Neutrophil (primary cell): ENCODE data around the gene A3GALT2.

Experiments used
- H3K27ac ChIP-seq: fragments of 200-600 bp; sonication (generic); 2 replicates; pipeline ENCODE4 v1.5.1; 2016; ENCODE audit warnings: mild to moderate bottlenecking, moderate library complexity
- H3K27me3 ChIP-seq: fragments of 200-600 bp; sonication (generic); 2 replicates; pipeline ENCODE4 v1.6.0; 2016; ENCODE audit warnings: mild to moderate bottlenecking
- H3K36me3 ChIP-seq: fragments of 200-600 bp; sonication (generic); 2 replicates; pipeline ENCODE4 v1.5.1; 2017
- H3K4me1 ChIP-seq, 2 experiments: fragments of 200-600 bp in 1 of 2; sonication (generic) in 1 of 2; 1 replicate in 1 of 2; 2 replicates in 1 of 2; pipeline versions ENCODE4 v1.5.1 to v1.6.1; 2013 to 2016; ENCODE audit warnings: low read depth in 1 of 2, low read length in 1 of 2, mild to moderate bottlenecking in 1 of 2, moderate library complexity in 1 of 2; ENCODE audit not compliant: control insufficient read depth in 1 of 2, insufficient read depth in 1 of 2
- H3K4me3 ChIP-seq, 2 experiments: fragments of 200-600 bp in 1 of 2; sonication (generic) in 1 of 2; 1 replicate in 1 of 2; 2 replicates in 1 of 2; pipeline ENCODE4 v1.5.1; 2013 to 2016; ENCODE audit warnings: low read depth in 1 of 2, low read length in 1 of 2, mild to moderate bottlenecking in 1 of 2, moderate library complexity in 1 of 2
- H3K9me3 ChIP-seq: fragments of 200-600 bp; sonication (generic); 2 replicates; pipeline ENCODE4 v1.5.1; 2016
- TF ChIP-seq, protein P1 (sequence below): fragments of 200-600 bp; sonication (generic); IDR thresholded peaks from 2 replicates; pipeline ENCODE4 v1.5.1; 2016; ENCODE audit warnings: antibody characterized with exemption

A3GALT2 gene

DNA sequence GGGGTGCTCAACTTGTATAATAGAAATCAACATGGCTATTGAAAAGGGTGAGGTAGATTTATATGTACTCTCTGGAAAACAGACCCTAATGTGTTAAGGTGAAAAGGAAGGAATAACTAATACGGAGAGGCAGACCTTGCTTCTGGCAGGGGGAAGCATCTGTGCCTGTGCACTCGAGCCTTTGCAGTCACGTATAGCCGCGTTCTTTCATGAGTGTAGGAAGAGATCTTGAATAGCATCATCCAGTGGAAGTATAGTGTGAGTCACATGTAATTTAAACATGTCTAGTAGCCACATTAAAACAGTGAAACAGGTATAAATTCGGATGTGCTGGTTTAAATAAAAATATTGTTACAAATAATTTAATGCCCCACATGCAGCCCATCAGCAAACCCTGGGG is 3.0 kb downstream of the A3GALT2 start:
- Histone ChIP-seq H3K4me1 (no peaks in the 10 kb centered on the region), H3K27me3 (peaks cover 12% of the 10 kb centered on the region), H3K4me3 (no peak overlapping the region), H3K27ac (no peak overlapping the region), H3K36me3 (peaks cover 22% of the 10 kb centered on the region), H3K9me3 (no peaks in the 10 kb centered on the region)
- TF ChIP-seq, protein P1, sequence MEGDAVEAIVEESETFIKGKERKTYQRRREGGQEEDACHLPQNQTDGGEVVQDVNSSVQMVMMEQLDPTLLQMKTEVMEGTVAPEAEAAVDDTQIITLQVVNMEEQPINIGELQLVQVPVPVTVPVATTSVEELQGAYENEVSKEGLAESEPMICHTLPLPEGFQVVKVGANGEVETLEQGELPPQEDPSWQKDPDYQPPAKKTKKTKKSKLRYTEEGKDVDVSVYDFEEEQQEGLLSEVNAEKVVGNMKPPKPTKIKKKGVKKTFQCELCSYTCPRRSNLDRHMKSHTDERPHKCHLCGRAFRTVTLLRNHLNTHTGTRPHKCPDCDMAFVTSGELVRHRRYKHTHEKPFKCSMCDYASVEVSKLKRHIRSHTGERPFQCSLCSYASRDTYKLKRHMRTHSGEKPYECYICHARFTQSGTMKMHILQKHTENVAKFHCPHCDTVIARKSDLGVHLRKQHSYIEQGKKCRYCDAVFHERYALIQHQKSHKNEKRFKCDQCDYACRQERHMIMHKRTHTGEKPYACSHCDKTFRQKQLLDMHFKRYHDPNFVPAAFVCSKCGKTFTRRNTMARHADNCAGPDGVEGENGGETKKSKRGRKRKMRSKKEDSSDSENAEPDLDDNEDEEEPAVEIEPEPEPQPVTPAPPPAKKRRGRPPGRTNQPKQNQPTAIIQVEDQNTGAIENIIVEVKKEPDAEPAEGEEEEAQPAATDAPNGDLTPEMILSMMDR: no peak

DNA sequence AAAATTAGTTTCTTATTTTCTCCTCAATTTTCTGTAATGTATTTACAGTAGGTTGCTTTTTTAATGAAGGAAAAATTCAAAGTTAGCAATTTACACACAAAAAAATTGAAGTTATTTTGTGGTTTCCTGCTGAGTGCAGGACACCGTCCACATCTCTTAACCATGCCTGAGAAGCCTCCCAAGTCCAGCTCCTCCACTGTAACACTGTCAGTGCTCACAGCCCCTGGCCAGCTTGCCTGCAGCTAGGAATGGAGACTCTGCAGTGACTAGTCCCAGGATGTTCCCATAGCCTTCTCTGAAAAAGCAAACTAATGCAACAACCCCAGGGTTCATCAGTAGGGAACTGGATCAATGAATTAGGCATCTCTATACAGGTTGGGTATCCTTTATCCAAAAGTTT is 3.5 kb downstream of the A3GALT2 start:
- Histone ChIP-seq H3K4me3 (no peak overlapping the region), H3K27me3 (peaks cover 12% of the 10 kb centered on the region), H3K9me3 (no peaks in the 10 kb centered on the region), H3K36me3 (peaks cover 16% of the 10 kb centered on the region), H3K27ac (no peak overlapping the region), H3K4me1 (no peaks in the 10 kb centered on the region)
- TF ChIP-seq, protein P1: no peak

DNA sequence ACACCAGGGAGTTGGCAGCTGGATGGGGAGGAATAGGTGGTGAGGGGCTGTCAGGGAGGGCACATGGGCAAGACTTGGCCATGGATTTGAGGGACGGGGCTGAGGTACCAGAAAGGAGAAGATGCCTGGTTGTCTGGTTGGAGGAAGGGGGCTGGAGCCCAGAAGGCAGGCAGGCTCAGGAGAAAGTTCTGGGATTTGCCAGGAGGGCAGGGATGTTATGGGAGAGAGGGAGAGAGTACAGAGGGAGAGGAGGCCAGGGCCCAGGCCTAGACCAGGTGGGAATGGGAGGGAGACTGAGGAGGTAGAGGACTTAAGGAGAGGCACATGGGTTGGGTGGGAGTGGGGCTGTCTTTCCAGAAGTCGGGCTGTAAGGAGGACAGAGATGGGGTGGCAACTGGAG is 4.3 kb downstream of the A3GALT2 start:
- TF ChIP-seq, protein P1: no peak
- Histone ChIP-seq H3K27me3 (peaks cover 12% of the 10 kb centered on the region), H3K36me3 (peaks cover 8% of the 10 kb centered on the region), H3K27ac (no peak overlapping the region), H3K4me1 (no peaks in the 10 kb centered on the region), H3K9me3 (no peaks in the 10 kb centered on the region), H3K4me3 (no peak overlapping the region)

DNA sequence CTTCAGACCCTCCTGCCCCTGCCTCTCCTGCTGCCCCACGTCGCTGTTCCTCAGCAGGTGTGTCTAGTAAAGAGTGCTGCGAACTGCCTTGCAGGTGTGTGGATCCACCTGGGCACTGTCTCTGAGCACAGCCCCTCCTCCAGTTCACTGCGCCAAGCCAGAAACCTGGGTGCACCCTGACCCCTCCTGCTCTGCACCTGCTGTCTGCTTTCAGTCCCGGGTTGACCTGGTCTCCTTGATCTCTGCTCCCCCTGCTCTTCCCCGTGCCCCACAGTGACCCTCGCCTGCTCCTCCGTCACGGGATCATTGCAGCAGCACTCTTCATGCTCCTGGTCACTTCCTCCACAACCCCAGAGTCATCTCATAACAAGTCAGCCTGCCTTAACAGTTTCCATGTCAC is 6.5 kb downstream of the A3GALT2 start:
- no peak overlapping the region for H3K27ac ChIP-seq
- TF ChIP-seq, protein P1: no peak
- H3K9me3 ChIP-seq: no peaks in the 10 kb centered on the region
- H3K36me3 ChIP-seq: no peaks in the 10 kb centered on the region
- H3K27me3 ChIP-seq: peaks cover 12% of the 10 kb centered on the region
- no peaks in the 10 kb centered on the region for H3K4me1 ChIP-seq
- H3K4me3 ChIP-seq: no peak overlapping the region

DNA sequence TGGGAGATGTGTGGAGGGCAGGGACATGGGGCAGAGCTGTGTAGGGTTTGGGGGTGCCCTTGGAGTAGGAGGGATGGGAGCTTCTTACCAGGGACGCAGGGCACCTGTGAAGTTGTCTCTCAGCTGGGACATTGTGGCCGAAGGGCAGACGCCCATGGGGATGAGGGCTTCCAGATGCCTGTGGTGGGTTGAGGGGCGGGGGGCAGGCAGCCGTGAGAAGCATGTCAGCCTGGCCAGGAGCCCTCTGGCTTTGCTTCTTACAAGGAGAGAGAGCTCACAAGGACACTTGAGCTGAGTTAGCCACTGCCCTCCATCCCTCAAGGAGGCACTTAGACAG is 8.5 kb downstream of the A3GALT2 start:
- Histone ChIP-seq H3K4me3 (no peak overlapping the region), H3K27me3 (peaks cover 10% of the 10 kb centered on the region), H3K36me3 (no peaks in the 10 kb centered on the region), H3K4me1 (no peaks in the 10 kb centered on the region), H3K9me3 (no peaks in the 10 kb centered on the region), H3K27ac (no peak overlapping the region)
- TF ChIP-seq, protein P1: no peak
